Natural killer cell (primary cell): Measurements from ENCODE around the gene ASB6. TPM values are rescaled to one million over a fixed set of nuclear protein-coding genes. Genes with fewer than 3 reads are reported as not detected.

Source experiments
- ATAC-seq, 3 donors: fragments of 150-1000 bp in 2 of 3; fragments of 200-7000 bp in 1 of 3; cut with Tn5 transposase; 1 replicate in 1 of 3; 2 replicates in 2 of 3; pipeline ENCODE4 v1.10.0; 2021; ENCODE audit warnings: mild to moderate bottlenecking in 2 of 3, moderate library complexity in 2 of 3
- DNase-seq, 2 donors: peaks; one replicate each; pipeline versions ENCODE4 v3.0.0 to v3.0.0-alpha.2; 2013 to 2021; ENCODE audit warnings: mixed read lengths in 1 of 2
- H3K27ac ChIP-seq: one replicate; pipeline ENCODE4 v1.5.1; 2013; ENCODE audit warnings: mild to moderate bottlenecking, low read length
- H3K27me3 ChIP-seq: one replicate; pipeline ENCODE4 v1.6.1; 2013; ENCODE audit warnings: low read length; ENCODE audit not compliant: control insufficient read depth, insufficient read depth
- H3K36me3 ChIP-seq: one replicate; pipeline ENCODE4 v1.6.1; 2013; ENCODE audit warnings: low read length; ENCODE audit not compliant: control insufficient read depth, insufficient read depth
- H3K4me1 ChIP-seq: one replicate; pipeline ENCODE4 v1.6.1; 2013; ENCODE audit warnings: low read length; ENCODE audit not compliant: control insufficient read depth, insufficient read depth
- H3K4me3 ChIP-seq: one replicate; pipeline ENCODE4 v1.5.1; 2013; ENCODE audit warnings: low read length
- H3K9me3 ChIP-seq: one replicate; pipeline ENCODE4 v1.6.1; 2013; ENCODE audit warnings: low read length; ENCODE audit not compliant: control insufficient read depth, insufficient read depth
- H3K27ac Mint-ChIP-seq, 2 donors: one replicate each; pipeline ENCODE4 v1.8.0; 2022; ENCODE audit warnings: mild to moderate bottlenecking in 2 of 2, mixed read lengths in 2 of 2, moderate library complexity in 1 of 2
- H3K27me3 Mint-ChIP-seq, 2 donors: one replicate each; pipeline ENCODE4 v1.8.0; 2022; ENCODE audit warnings: low read depth in 2 of 2, mixed read lengths in 2 of 2
- H3K36me3 Mint-ChIP-seq: one replicate; pipeline ENCODE4 v1.8.0; 2022; ENCODE audit warnings: mixed read lengths
- H3K4me1 Mint-ChIP-seq, 2 donors: one replicate each; pipeline ENCODE4 v1.8.0; 2022; ENCODE audit warnings: mixed read lengths in 2 of 2
- H3K4me3 Mint-ChIP-seq: one replicate; pipeline ENCODE4 v1.8.0; 2022; ENCODE audit warnings: mild to moderate bottlenecking, moderate library complexity, mixed read lengths
- H3K9me3 Mint-ChIP-seq, 2 donors: one replicate each; pipeline ENCODE4 v1.8.0; 2022; ENCODE audit warnings: mixed read lengths in 2 of 2
- WGBS: methylation state at CpG from one replicate; pipeline ENCODE4 v1.1.7; 2013; ENCODE audit warnings: missing lambda C conversion rate; ENCODE audit not compliant: insufficient coverage; 5-methylcytosine and 5-hydroxymethylcytosine counted together
- intact Hi-C: fragments of 100-400 bp; cut with micrococcal nuclease; formaldehyde crosslinking; loops from one replicate; pipeline ENCODE4 v1.14.2; 2022
- total RNA-seq, 4 donors: library from RNA; stranded (reverse); fragments of 120-200 nt in 1 of 4; gene quantifications; one replicate each; pipeline versions ENCODE4 v1.2.3 to v1.2.4, GENCODE V29; 2013 to 2022
- TF ChIP-seq, protein P1 (sequence below): fragments of 200-600 bp; IDR thresholded peaks from one replicate; pipeline ENCODE4 v1.8.0; 2022; ENCODE audit warnings: antibody characterized with exemption

The ASB6 gene
- total RNA-seq, 3 donors from 2014 or later (not counting 1 experiment from before 2014, with no cell fraction given) = 21.9 to 35.4 (median 32.4) TPM

DNA sequence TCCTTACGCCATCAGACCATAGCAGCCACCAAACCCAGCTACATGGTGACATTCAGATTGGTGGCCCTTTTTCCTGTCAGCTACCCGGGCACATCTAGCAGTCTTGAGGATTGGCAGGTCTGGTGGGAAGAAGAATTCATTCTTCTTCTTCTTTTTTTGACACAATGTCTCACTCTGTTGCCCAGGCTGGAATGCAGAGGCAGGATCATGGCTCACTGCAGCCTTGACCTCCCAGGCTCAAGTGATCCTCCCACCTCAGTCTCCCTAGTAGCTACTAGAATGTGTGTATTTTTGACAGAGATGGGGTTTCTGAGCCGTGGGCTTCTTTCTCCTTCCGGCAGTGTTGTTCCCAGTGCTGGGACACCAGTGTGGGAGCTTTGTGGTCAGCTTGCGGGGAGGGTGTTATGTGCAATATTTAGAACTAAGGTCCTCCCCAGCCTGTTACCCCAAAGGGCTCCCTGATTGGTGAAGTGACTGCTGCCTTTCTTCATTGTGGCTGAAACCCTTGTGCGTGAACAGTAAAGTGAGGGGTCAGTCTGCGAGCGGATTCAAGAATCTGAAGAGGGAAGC is 12.6 kb downstream of the ASB6 start:
- TF ChIP-seq, protein P1, sequence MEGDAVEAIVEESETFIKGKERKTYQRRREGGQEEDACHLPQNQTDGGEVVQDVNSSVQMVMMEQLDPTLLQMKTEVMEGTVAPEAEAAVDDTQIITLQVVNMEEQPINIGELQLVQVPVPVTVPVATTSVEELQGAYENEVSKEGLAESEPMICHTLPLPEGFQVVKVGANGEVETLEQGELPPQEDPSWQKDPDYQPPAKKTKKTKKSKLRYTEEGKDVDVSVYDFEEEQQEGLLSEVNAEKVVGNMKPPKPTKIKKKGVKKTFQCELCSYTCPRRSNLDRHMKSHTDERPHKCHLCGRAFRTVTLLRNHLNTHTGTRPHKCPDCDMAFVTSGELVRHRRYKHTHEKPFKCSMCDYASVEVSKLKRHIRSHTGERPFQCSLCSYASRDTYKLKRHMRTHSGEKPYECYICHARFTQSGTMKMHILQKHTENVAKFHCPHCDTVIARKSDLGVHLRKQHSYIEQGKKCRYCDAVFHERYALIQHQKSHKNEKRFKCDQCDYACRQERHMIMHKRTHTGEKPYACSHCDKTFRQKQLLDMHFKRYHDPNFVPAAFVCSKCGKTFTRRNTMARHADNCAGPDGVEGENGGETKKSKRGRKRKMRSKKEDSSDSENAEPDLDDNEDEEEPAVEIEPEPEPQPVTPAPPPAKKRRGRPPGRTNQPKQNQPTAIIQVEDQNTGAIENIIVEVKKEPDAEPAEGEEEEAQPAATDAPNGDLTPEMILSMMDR = no peak
- Mint-ChIP-seq H3K27ac (peak overlapping the region; percentile 8 to 27), H3K4me1 (peaks cover 38 to 57% of the 10 kb centered on the region in 2 donors), H3K9me3 (no peaks in the 10 kb centered on the region), H3K4me3 (peak overlapping the region; percentile 21), H3K36me3 (no peaks in the 10 kb centered on the region), H3K27me3 (no peaks in the 10 kb centered on the region)
- 70% methylated on average over 7 of the region's 8 CpGs for WGBS
- ATAC-seq (no peak), DNase-seq (no peak)
- H3K9me3 ChIP-seq = no peaks in the 10 kb centered on the region
- H3K36me3 ChIP-seq = peaks cover 15% of the 10 kb centered on the region
- no peaks in the 10 kb centered on the region for H3K27me3 ChIP-seq
- intact Hi-C loops = no loop called here
- no peak overlapping the region for H3K27ac ChIP-seq
- peaks cover 45% of the 10 kb centered on the region for H3K4me1 ChIP-seq
- H3K4me3 ChIP-seq = no peak overlapping the region

DNA sequence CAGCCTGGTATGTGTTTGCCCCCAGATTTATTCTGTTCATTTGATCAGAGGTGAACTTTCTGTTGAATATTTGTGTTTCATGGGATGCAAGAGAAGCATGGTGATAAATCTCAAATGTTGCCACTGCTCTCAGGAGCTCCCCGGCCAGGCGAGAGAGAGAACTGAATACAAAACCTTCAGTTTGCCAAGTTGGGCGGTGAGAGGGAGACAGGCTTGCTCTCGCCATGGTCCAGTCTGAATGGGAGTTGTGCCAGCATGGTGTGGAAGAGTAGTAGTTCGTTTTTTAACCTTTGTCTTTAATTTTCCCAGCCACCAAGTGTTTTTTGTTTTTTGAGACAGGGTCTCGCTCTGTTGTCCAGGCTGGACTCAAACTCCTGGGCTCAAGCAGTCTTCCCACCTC is 13.2 kb downstream of the ASB6 start:
- no peaks in the 10 kb centered on the region for H3K27me3 ChIP-seq
- Mint-ChIP-seq H3K27ac (peak overlapping the region in 1 of 2 donors; percentile 93), H3K36me3 (no peaks in the 10 kb centered on the region), H3K4me3 (no peak overlapping the region), H3K9me3 (no peaks in the 10 kb centered on the region), H3K27me3 (no peaks in the 10 kb centered on the region), H3K4me1 (peaks cover 42 to 62% of the 10 kb centered on the region in 2 donors)
- H3K4me1 ChIP-seq = peaks cover 49% of the 10 kb centered on the region
- no peaks in the 10 kb centered on the region for H3K9me3 ChIP-seq
- H3K36me3 ChIP-seq = peaks cover 10% of the 10 kb centered on the region
- DNase-seq (no peak), ATAC-seq (no peak)
- no peak overlapping the region for H3K4me3 ChIP-seq
- intact Hi-C loops = no loop called here
- TF ChIP-seq, protein P1 = no peak
- WGBS = 89% methylated on average over 5 of the region's 6 CpGs
- H3K27ac ChIP-seq = no peak overlapping the region

DNA sequence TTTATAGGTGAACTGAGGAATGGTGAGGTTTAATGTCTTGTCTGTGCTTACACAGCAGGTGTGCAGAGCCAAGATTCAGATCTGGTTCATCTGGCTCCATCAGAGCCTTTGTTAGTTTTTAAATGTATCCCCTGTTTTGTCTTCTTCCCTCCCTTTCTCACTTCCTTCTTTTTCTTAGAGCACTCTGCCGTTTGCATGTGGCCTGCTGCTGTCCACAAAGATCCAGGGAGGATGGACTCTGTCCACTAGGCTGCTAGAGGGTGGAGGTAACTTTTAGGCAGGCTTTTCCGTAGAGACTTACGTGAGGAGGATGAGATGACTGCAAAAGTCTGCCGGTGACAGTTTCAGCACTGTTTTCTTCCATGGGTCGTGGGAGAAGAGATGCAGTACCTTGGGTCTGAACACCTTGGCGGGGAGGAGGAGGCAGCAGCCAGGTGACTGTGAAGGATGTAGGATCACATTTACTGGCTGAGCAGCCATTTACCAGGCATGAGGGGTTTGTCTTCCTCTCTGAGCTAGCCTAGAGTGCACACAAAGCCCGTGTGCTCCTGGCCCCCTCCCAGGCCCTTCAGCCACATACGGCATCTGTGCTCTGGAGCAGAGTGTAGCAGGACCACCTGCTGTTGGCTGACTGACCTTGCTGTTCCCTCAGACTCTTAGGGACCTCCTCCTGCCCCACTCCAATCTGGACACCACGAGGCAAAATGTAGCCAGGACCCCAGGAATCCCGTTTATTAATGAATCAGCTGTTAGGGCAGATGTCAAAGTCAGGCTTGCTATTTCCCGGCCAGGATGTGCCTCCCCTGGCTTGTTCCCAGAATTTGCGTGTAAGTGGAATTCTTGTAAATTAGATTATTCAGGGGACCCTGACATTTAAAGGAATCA is 14.2 kb downstream of the ASB6 start:
- TF ChIP-seq, protein P1 = no peak
- no peak for DNase-seq
- Histone ChIP-seq H3K27me3 (no peaks in the 10 kb centered on the region), H3K36me3 (peaks cover 3% of the 10 kb centered on the region), H3K4me1 (peaks cover 49% of the 10 kb centered on the region), H3K9me3 (no peaks in the 10 kb centered on the region), H3K4me3 (no peak overlapping the region), H3K27ac (no peak overlapping the region)
- Mint-ChIP-seq H3K4me1 (peaks cover 42 to 62% of the 10 kb centered on the region in 2 donors), H3K27me3 (peaks cover 0 to 4% of the 10 kb centered on the region in 2 donors), H3K4me3 (peak overlapping the region; percentile 84), H3K27ac (peak overlapping the region; percentile 93), H3K9me3 (no peaks in the 10 kb centered on the region), H3K36me3 (no peaks in the 10 kb centered on the region)
- intact Hi-C loops = no loop called here
- ATAC-seq = no peak
- WGBS = 79% methylated on average over 12 of the region's 12 CpGs
